Activated CD4-positive, alpha-beta T cell treated with anti-CD3 and anti-CD28 coated beads, Interleukin-2, amount 50 U/mL, for 48 hours (primary cell): ENCODE measurements around the gene TAAR9.
"Not testable (repeated sequence)": the region's sequence is repeated elsewhere in the genome, so short reads cannot be mapped to it uniquely, and the experiment has no call there.

Experiments
- DNase-seq, 2 experiments: peaks; one replicate each; pipeline ENCODE4 v3.0.0-alpha.2; 2020

Gene TAAR9

DNA sequence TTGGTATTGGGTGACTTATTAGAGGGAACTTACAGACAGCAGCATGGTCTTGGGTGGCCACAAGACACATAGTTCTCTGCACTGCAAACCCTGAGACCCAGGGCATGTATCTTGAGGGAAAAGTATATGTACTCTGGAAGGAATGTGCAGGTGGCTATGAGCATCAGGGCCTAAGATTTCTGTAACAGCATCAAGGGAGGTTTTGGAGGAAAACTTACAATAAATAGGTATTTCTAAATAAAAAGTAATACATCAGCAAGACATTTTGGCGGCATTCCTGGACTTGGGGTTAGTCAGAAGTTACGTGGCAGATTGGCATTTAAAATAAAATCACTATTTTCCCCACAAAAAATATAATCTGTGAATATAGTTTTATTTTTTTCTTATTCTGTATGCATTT lies 17.1 kb upstream of the TAAR9 start:
- DNase-seq, result no peak

DNA sequence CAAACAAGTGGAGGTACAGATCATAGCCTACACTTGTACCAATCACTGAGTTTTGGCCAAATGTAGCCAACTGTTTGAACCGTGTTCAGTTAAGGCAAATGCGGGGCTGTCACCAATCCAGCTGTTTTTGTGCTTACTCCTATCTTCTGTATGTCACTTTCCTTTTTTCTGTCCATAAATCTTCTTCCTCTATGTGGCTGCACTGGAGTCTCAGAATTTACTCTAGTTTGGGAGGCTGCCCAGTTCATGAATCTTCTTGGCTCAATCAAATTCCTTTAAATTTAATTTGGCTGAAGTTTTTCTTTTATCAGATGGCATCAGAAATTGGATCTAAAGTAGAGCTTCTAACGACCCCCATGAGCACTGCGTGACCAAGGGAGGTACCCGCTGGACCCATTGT lies 13.4 kb upstream of the TAAR9 start:
- no peak for DNase-seq

DNA sequence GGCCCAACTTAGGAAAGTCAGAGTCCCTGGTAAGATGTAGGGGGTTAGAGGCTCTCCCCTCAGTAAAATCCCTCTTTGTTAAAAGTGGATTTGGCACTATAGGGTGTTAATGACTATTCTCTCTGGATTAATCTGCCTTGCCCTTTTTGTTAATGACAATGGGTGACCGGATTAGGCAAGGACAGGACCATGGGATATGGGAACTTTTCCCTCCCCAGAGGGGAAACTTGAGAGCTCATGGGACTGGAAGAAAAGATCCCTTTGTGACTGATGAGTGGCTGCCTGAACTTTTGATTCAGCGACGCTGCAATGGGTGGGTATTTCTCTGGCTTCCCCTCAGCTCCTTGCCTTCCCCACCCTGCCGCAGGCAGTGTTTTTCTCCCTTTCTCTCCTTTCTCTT lies 12.2 kb upstream of the TAAR9 start:
- DNase-seq, result no peak

DNA sequence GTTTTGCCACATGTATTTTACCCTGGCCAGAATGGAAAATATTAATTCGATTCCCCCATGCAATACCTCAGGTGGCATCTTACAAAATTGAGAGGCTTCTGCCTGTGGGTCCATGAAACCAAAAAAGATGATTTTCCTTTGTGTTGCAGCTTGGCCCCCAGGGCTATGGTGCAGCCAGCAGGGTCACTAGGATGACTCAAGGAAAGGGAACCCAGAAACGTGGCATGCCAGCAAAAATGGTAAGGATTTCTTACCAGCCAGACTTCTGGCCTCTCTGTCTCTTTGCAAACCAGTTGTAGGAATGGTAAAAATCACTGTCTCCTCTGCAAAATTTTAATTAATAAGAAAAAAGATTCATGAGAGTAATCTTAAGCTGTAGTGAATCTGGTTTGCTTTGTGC lies 11.6 kb upstream of the TAAR9 start:
- DNase-seq, result no peak

GRCh38 chr6:132527791-132528190 lies 10.3 kb upstream of the TAAR9 start:
- DNase-seq, result no peak

- DNase-seq, result peak; percentile 57 to 73
These were observed 7.6 kb upstream of the TAAR9 start for GRCh38 chr6:132530293-132530974.

DNA sequence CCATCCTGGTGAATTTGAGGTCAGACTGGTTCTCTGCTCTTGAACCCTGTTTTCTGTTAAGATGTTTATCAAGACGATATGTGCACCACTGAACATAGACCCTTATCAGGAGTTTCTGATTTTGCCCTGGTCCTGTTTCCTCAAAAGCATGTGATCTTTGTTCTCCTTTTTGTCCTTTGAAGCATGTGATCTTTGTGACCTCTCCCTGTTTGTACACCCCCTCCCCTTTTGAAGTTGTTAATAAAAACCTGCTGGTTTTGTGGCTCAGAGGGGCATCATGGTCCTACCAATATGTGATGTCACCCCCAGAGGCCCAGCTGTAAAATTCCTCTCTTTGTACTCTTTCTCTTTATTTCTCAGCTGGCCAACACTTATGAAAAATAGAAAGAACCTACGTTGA lies 3.5 kb upstream of the TAAR9 start:
- DNase-seq, result not testable (repeated sequence)

DNA sequence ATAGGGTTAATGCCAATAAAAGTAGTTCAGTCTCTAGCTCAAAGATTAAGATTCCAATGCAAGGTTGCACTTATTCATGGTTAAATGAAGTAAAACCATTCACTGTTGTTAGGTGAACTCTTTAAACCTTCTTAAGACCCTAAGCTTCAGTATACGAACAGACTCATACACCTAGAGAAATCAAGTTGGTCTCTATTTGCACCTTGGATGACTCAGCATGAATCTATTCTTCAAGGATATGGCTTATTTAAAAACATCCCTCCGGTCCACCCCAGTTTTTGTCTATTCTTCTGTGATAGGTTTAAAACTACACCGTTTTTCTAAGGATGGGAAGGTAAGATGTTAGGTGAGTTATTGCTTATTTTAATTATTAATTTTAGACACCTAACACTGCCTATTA lies 932 bp upstream of the TAAR9 start:
- no peak for DNase-seq

GRCh38 chr6:132544826-132545225 lies 6.7 kb downstream of the TAAR9 start:
- DNase-seq, result no peak

GRCh38 chr6:132548746-132549463 lies 10.8 kb downstream of the TAAR9 start:
- DNase-seq, result no peak

DNA sequence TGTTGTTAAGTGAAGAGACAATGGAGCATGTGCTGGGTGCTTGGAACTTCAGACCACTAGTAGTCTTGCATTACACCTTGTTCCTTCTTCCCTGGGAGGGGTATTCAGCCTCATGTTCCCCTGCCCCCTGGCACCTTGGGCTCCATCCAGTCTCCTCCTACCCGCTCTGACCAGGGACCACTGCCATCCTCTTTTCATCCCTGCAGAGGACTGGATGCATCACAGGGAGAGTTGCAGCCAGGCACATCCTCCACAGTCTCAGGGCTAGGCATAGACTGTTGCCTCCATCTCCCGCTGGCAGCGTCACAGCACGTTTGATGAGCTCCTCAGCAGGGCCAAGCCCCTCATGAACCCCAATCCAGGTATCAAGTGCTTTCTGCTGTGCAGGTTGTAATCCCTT lies 13.1 kb downstream of the TAAR9 start:
- no peak for DNase-seq

DNA sequence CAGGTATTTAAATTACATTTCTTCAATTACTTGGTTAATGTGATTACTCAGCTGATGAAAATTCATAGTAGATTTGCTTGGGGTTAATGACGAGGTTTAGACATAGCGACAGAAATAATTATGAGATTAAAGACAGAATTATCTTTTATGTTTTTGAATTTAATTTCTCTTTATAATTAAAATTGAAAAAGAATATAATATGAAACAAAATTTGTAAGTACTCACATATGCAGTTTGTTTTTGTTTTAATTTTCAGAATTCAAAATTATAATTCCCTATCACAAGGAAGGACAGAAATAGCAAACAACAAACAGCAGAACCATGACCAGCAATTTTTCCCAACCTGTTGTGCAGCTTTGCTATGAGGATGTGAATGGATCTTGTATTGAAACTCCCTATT lies 14.3 kb downstream of the TAAR9 start, which contains the start of gene TAAR8:
TAAR8 (plus strand) TSS at position 301 of the 400 bp plus-strand sequence; CDS start at position 322, 21 bp downstream.
- DNase-seq, result no peak

DNA sequence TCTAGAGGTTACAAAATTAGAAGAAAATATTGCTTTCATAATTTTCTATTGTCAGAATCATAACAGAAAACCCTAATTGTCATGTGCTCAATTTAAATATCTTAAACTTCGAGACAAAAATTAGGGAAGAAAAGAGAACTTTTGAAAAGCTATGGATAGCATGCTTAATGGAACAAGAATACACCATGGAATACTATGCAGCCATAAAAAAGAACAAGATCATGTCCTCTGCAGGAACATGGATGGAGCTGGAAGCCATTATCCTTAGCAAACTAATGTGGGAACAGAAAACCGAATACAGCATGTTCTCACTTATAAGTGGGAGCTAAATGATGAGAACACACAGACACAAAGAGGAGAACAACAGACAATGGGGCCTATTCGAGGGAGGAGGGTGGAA lies 22.0 kb downstream of the TAAR9 start:
- not testable (repeated sequence) for DNase-seq

- no peak for DNase-seq
These were observed 28.3 kb downstream of the TAAR9 start for GRCh38 chr6:132566404-132566803.

DNA sequence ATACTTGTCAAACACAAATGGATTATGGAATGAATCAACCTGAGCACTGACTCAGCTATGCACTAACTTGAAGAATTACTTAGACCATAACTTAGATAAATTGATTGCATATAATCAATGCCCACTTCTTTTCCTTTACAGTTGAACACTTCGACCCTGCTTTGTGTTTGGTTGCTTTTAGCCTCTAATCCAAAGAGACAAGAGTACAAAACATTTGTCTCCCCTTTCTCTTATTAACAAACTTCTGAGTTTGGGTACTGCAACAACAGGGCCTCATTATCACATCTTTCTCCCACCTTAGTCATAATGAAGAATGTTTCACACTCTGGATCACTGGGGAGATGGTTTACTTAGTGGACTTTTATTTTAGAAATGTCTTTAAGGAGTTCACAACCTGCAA lies 29.5 kb downstream of the TAAR9 start:
- DNase-seq, result no peak

GRCh38 chr6:132568611-132569010 lies 30.5 kb downstream of the TAAR9 start:
- no peak for DNase-seq

- DNase-seq, result no peak
These were observed 31.1 kb downstream of the TAAR9 start for GRCh38 chr6:132569170-132569569.

DNA sequence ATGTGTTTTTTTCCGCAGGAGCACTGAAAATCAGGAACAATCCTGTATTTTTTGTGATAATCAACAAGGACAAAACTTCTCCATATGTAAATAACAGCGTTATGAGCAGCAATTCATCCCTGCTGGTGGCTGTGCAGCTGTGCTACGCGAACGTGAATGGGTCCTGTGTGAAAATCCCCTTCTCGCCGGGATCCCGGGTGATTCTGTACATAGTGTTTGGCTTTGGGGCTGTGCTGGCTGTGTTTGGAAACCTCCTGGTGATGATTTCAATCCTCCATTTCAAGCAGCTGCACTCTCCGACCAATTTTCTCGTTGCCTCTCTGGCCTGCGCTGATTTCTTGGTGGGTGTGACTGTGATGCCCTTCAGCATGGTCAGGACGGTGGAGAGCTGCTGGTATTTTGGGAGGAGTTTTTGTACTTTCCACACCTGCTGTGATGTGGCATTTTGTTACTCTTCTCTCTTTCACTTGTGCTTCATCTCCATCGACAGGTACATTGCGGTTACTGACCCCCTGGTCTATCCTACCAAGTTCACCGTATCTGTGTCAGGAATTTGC lies 32.2 kb downstream of the TAAR9 start, which contains the start of gene TAAR6:
TAAR6 (plus strand) TSS at position 102 of the 557 bp plus-strand sequence; CDS start at position 102, 0 bp downstream.
- DNase-seq, result no peak

GRCh38 chr6:132571774-132572173 lies 33.7 kb downstream of the TAAR9 start:
- DNase-seq, result no peak

DNA sequence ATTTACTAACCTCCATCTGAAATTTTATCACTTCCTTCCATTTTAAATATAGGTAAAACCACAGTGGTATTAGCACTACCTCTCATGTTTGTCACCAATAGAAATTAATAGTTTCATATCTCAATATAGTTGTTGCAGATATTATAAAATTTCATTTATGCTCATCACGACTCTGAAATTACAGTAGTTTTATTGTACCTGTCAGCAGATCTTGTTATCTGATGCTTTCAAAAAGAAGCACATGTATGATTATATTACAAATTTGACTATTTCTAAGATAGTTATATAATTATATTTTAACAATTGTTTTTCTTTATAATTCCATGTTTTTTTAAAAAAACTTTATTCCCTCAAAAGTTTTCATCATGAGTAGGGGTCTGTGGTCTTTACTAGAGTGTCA lies 46.6 kb downstream of the TAAR9 start:
- DNase-seq, result no peak

DNA sequence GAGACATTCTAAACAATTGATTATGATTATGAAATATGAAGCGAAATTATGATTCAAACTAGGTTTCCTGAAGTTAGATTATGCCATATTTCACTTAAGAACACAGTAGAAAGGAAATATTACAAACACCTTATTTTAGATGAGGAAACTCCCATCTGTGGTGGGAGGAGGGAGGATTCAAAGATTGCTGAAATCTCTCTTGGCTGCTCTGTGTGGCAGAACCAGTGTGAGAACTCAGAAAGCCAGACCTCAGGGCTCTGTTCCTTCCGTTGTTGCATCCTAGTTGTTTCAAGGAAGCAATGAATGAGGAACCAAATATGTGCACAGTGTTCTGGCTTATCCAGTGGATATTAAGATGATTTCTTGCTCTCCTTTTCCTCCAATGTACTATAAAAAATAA lies 49.3 kb downstream of the TAAR9 start:
- DNase-seq, result no peak
